H9 (cell line): ENCODE data around the gene CCDC59. TPM values are rescaled to one million over a fixed set of nuclear protein-coding genes. Genes with fewer than 3 reads are reported as not detected.

Experiments
- DNase-seq: peaks from one replicate; pipeline ENCODE4 v3.0.0-alpha.2; 2017
- H2AFZ ChIP-seq: one replicate; pipeline ENCODE4 v1.6.1; 2013; ENCODE audit warnings: mild to moderate bottlenecking, low read length, control low read depth, moderate library complexity
- H2AK5ac ChIP-seq: 2 replicates; pipeline ENCODE4 v1.6.1; 2013; ENCODE audit warnings: low read length, control low read depth, mixed read lengths; ENCODE audit not compliant: insufficient read length
- H2BK120ac ChIP-seq: one replicate; pipeline ENCODE4 v1.6.1; 2013; ENCODE audit warnings: low read depth, mild to moderate bottlenecking, low read length, control low read depth, inconsistent platforms; ENCODE audit not compliant: poor library complexity, severe bottlenecking
- H2BK12ac ChIP-seq: 2 replicates; pipeline ENCODE4 v1.6.1; 2013; ENCODE audit warnings: low read length, control low read depth, mixed read lengths, low read depth; ENCODE audit not compliant: insufficient read length
- H2BK15ac ChIP-seq: 2 replicates; pipeline ENCODE4 v1.6.1; 2013; ENCODE audit warnings: low read depth, low read length, control low read depth
- H2BK20ac ChIP-seq: one replicate; pipeline ENCODE4 v1.6.1; 2013; ENCODE audit warnings: low read depth, mild to moderate bottlenecking, low read length, control low read depth, inconsistent platforms; ENCODE audit not compliant: poor library complexity, severe bottlenecking
- H2BK5ac ChIP-seq: 2 replicates; pipeline ENCODE4 v1.6.1; 2013; ENCODE audit warnings: low read length, control low read depth, mixed read lengths; ENCODE audit not compliant: insufficient read length
- H3K14ac ChIP-seq: 2 replicates; pipeline ENCODE4 v1.6.1; 2013; ENCODE audit warnings: low read length, control low read depth; ENCODE audit not compliant: insufficient read depth
- H3K18ac ChIP-seq: 2 replicates; pipeline ENCODE4 v1.6.1; 2013; ENCODE audit warnings: low read depth, mild to moderate bottlenecking, mixed read lengths, low read length, control low read depth; ENCODE audit not compliant: insufficient read length
- H3K23ac ChIP-seq: 2 replicates; pipeline ENCODE4 v1.6.1; 2013; ENCODE audit warnings: low read length, control low read depth, mixed read lengths, low read depth; ENCODE audit not compliant: insufficient read length
- H3K23me2 ChIP-seq: 2 replicates; pipeline ENCODE4 v1.6.1; 2013; ENCODE audit warnings: low read depth, mild to moderate bottlenecking, mixed read lengths, low read length, control low read depth; ENCODE audit not compliant: insufficient read length, poor library complexity, severe bottlenecking
- H3K27ac ChIP-seq: 2 replicates; pipeline ENCODE4 v1.5.1; 2013; ENCODE audit warnings: low read length, control low read depth, mixed read lengths, low read depth; ENCODE audit not compliant: insufficient read length
- H3K27me3 ChIP-seq: 2 replicates; pipeline ENCODE4 v1.6.1; 2013; ENCODE audit warnings: low read length, control low read depth, inconsistent platforms; ENCODE audit not compliant: insufficient read depth
- H3K4ac ChIP-seq: 2 replicates; pipeline ENCODE4 v1.6.1; 2013; ENCODE audit warnings: low read depth, mild to moderate bottlenecking, control low read depth, inconsistent platforms, low read length, moderate library complexity
- H3K4me1 ChIP-seq: 2 replicates; pipeline ENCODE4 v1.6.1; 2013; ENCODE audit warnings: low read length, control low read depth, inconsistent platforms; ENCODE audit not compliant: insufficient read depth
- H3K4me2 ChIP-seq: 2 replicates; pipeline ENCODE4 v1.6.1; 2013; ENCODE audit warnings: low read length, control low read depth, mixed read lengths; ENCODE audit not compliant: insufficient read length, insufficient read depth
- H3K56ac ChIP-seq: 2 replicates; pipeline ENCODE4 v1.6.1; 2013; ENCODE audit warnings: low read depth, mild to moderate bottlenecking, mixed read lengths, low read length, control low read depth; ENCODE audit not compliant: insufficient read length
- H3K79me1 ChIP-seq: 2 replicates; pipeline ENCODE4 v1.6.1; 2013; ENCODE audit warnings: low read depth, mild to moderate bottlenecking, moderate library complexity, low read length, control low read depth, inconsistent platforms; ENCODE audit not compliant: insufficient read depth, poor library complexity, severe bottlenecking
- H3K79me2 ChIP-seq: 2 replicates; pipeline ENCODE4 v1.6.1; 2013; ENCODE audit warnings: low read length, control low read depth, inconsistent platforms; ENCODE audit not compliant: insufficient read depth
- H3K9ac ChIP-seq: 2 replicates; pipeline ENCODE4 v1.6.1; 2013; ENCODE audit warnings: low read length, control low read depth, mixed read lengths; ENCODE audit not compliant: insufficient read length; ENCODE audit errors: extremely low read depth
- H3K9me3 ChIP-seq: one replicate; pipeline ENCODE4 v1.6.1; 2013; ENCODE audit warnings: low read depth, low read length, inconsistent platforms; ENCODE audit not compliant: control insufficient read depth
- H3T11ph ChIP-seq: one replicate; pipeline ENCODE4 v1.6.1; 2013; ENCODE audit warnings: mild to moderate bottlenecking, low read length, control low read depth, inconsistent platforms
- H4K20me1 ChIP-seq: one replicate; pipeline ENCODE4 v1.6.1; 2013; ENCODE audit not compliant: control insufficient read depth, insufficient read length, insufficient read depth
- H4K5ac ChIP-seq: 2 replicates; pipeline ENCODE4 v1.6.1; 2013; ENCODE audit warnings: low read depth, mild to moderate bottlenecking, mixed read lengths, low read length, control low read depth; ENCODE audit not compliant: insufficient read length
- H4K8ac ChIP-seq: replicated peaks from 2 replicates; pipeline ENCODE4 v1.6.1; 2013; ENCODE audit warnings: low read length, control low read depth, mixed read lengths, low read depth; ENCODE audit not compliant: insufficient read length
- H4K91ac ChIP-seq: 2 replicates; pipeline ENCODE4 v1.6.1; 2013; ENCODE audit warnings: low read depth, mild to moderate bottlenecking, moderate library complexity, mixed read lengths, low read length, control low read depth; ENCODE audit not compliant: insufficient read length
- H3K27ac Mint-ChIP-seq, 3 experiments: 2 replicates in 2 of 3; 3 replicates in 1 of 3; pipeline ENCODE4 v1.8.0; 2020 to 2021; ENCODE audit warnings: mixed read lengths in 3 of 3, mild to moderate bottlenecking in 1 of 3, moderate library complexity in 1 of 3
- H3K27me3 Mint-ChIP-seq: 2 replicates; pipeline ENCODE4 v1.8.0; 2021; ENCODE audit warnings: low read depth, mild to moderate bottlenecking, moderate library complexity, mixed read lengths
- H3K36me3 Mint-ChIP-seq, 3 experiments: 2 replicates in 2 of 3; 3 replicates in 1 of 3; pipeline ENCODE4 v1.8.0; 2020 to 2021; ENCODE audit warnings: low read depth in 3 of 3, mixed read lengths in 3 of 3; ENCODE audit not compliant: insufficient read depth in 1 of 3
- H3K4me1 Mint-ChIP-seq, 2 experiments: 2 replicates each; pipeline ENCODE4 v1.8.0; 2020; ENCODE audit warnings: mixed read lengths in 2 of 2
- H3K4me3 Mint-ChIP-seq, 2 experiments: 2 replicates in 1 of 2; 3 replicates in 1 of 2; pipeline ENCODE4 v1.8.0; 2020 to 2021; ENCODE audit warnings: mild to moderate bottlenecking in 2 of 2, mixed read lengths in 2 of 2, moderate library complexity in 1 of 2
- H3K9me3 Mint-ChIP-seq, 2 experiments: 2 replicates in 1 of 2; 3 replicates in 1 of 2; pipeline ENCODE4 v1.8.0; 2020; ENCODE audit warnings: mild to moderate bottlenecking in 2 of 2, mixed read lengths in 2 of 2, moderate library complexity in 1 of 2
- WGBS: extraction: QIAGEN DNeasy Blood & Tissue Kit; methylation state at CpG from one replicate; pipeline ENCODE4 v1.1.7; 2013; ENCODE audit warnings: missing lambda C conversion rate, low lambda C conversion rate, mixed read lengths; ENCODE audit not compliant: insufficient read length; ENCODE audit errors: extremely low coverage; 5-methylcytosine and 5-hydroxymethylcytosine counted together
- total RNA-seq: library from RNA; stranded (reverse); gene quantifications from 2 replicates; pipeline ENCODE4 v1.2.1, GENCODE V29; 2021
- TF ChIP-seq, protein P1 (sequence below): fragments of 200-600 bp; sonication (generic); conservative IDR thresholded peaks from 3 replicates; pipeline ENCODE4 v1.8.0; 2021; ENCODE audit warnings: antibody characterized with exemption, mild to moderate bottlenecking

Gene CCDC59
- total RNA-seq, 1 experiment from 2014 or later = 62.2 TPM

DNA sequence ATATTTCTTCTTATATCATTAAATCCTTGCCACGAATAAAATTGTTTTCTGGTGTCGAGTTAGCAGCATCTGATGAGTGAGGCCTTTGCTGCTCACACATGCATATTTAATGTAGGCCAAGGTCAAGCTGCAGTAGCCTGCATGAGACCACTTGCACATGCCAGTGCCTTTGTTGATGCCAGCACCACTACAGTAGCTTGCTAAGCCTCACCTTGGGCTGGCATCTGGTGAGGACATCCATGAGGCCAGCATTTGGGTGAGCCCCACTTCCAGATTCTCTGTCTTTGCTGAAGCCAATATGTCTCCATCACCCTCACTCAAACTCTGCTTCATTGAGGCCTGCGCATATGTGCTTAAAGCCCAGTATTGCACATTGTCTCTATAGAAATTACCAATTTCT, 8.0 kb downstream of the CCDC59 start:
- TF ChIP-seq, protein P1, sequence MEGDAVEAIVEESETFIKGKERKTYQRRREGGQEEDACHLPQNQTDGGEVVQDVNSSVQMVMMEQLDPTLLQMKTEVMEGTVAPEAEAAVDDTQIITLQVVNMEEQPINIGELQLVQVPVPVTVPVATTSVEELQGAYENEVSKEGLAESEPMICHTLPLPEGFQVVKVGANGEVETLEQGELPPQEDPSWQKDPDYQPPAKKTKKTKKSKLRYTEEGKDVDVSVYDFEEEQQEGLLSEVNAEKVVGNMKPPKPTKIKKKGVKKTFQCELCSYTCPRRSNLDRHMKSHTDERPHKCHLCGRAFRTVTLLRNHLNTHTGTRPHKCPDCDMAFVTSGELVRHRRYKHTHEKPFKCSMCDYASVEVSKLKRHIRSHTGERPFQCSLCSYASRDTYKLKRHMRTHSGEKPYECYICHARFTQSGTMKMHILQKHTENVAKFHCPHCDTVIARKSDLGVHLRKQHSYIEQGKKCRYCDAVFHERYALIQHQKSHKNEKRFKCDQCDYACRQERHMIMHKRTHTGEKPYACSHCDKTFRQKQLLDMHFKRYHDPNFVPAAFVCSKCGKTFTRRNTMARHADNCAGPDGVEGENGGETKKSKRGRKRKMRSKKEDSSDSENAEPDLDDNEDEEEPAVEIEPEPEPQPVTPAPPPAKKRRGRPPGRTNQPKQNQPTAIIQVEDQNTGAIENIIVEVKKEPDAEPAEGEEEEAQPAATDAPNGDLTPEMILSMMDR = no peak
- Histone ChIP-seq H3K9ac (no peak overlapping the region), H3K4me2 (no peak overlapping the region), H3K56ac (no peak overlapping the region), H3K14ac (no peak overlapping the region), H3K23me2 (no peaks in the 10 kb centered on the region), H4K91ac (no peak overlapping the region), H2AK5ac (no peak overlapping the region), H4K8ac (no peak overlapping the region), H2BK5ac (no peak overlapping the region), H3K4ac (no peak overlapping the region), H3T11ph (no peak overlapping the region), H3K79me2 (no peaks in the 10 kb centered on the region), H3K23ac (no peak overlapping the region), H3K79me1 (no peaks in the 10 kb centered on the region), H4K20me1 (no peaks in the 10 kb centered on the region), H3K9me3 (no peaks in the 10 kb centered on the region), H3K27ac (no peak overlapping the region), H3K18ac (no peak overlapping the region), H2BK15ac (no peak overlapping the region), H2AFZ (no peak overlapping the region), H2BK20ac (no peak overlapping the region), H3K4me1 (no peaks in the 10 kb centered on the region), H2BK120ac (no peak overlapping the region), H3K27me3 (no peaks in the 10 kb centered on the region), H4K5ac (no peak overlapping the region), H2BK12ac (no peak overlapping the region)
- H3K4me3 Mint-ChIP-seq = no peak overlapping the region
- H3K27me3 Mint-ChIP-seq = no peaks in the 10 kb centered on the region
- no peaks in the 10 kb centered on the region for H3K9me3 Mint-ChIP-seq
- WGBS = no CpG with 5 or more reads among the region's 3 CpGs
- no peak overlapping the region; a peak in 1 of 7 replicates for H3K27ac Mint-ChIP-seq
- peaks cover 10 to 28% (median 26%) of the 10 kb centered on the region in 3 experiments; a peak in 5 of 7 replicates for H3K36me3 Mint-ChIP-seq
- DNase-seq = no peak
- no peaks in the 10 kb centered on the region for H3K4me1 Mint-ChIP-seq
